H1 (cell line): ENCODE results near the gene SLC35B2. TPM values are rescaled to one million over a fixed set of nuclear protein-coding genes. Genes with fewer than 3 reads are reported as not detected.
A peak's percentile ranks its signal among the peaks of the same experiment; 100 is the strongest.

Source experiments
- CREB1 ChIP-seq: IDR thresholded peaks from 2 replicates; pipeline ENCODE4 v1.6.1; 2012; ENCODE audit warnings: inconsistent platforms
- KDM1A ChIP-seq: fragments of 200-600, 300-600 bp; sonication (generic); IDR thresholded peaks from 2 replicates; pipeline ENCODE4 v1.7.1; 2016; ENCODE audit warnings: mild to moderate bottlenecking, low read length, borderline replicate concordance
- TAF1 ChIP-seq: IDR thresholded peaks from 2 replicates; pipeline ENCODE4 v1.6.1; 2011; ENCODE audit warnings: mild to moderate bottlenecking, low read depth, low read length
- polyA plus RNA-seq, 7 experiments: library from polyadenylated mRNA; depleted of rRNA in 3 of 7; stranded (reverse) in 5 of 7; unstranded in 2 of 7; fragments of >200 nt in 5 of 7; fragments of 200-250 nt in 2 of 7; gene quantifications; 1 replicate in 5 of 7; 2 replicates in 1 of 7; 4 replicates in 1 of 7; pipeline versions ENCODE4 v1.2.1 to v1.2.3, GENCODE V29; 2011 to 2013; ENCODE audit warnings: missing spikeins in 2 of 7, mixed read lengths in 2 of 7
- total RNA-seq: library from RNA; stranded (reverse); fragmentation: NEBNext Ultra II Directional; extraction: Animal tissue kit (Norgen Biotek cat#: 25700); gene quantifications from 2 replicates; pipeline ENCODE4 v1.2.1, GENCODE V29; 2021

Gene SLC35B2
- total and polyA plus RNA-seq, 2 of the 8 experiments (the other 6 are each of a cell fraction or from before 2014, with no cell fraction given) = 29.5 to 65.0 TPM

DNA sequence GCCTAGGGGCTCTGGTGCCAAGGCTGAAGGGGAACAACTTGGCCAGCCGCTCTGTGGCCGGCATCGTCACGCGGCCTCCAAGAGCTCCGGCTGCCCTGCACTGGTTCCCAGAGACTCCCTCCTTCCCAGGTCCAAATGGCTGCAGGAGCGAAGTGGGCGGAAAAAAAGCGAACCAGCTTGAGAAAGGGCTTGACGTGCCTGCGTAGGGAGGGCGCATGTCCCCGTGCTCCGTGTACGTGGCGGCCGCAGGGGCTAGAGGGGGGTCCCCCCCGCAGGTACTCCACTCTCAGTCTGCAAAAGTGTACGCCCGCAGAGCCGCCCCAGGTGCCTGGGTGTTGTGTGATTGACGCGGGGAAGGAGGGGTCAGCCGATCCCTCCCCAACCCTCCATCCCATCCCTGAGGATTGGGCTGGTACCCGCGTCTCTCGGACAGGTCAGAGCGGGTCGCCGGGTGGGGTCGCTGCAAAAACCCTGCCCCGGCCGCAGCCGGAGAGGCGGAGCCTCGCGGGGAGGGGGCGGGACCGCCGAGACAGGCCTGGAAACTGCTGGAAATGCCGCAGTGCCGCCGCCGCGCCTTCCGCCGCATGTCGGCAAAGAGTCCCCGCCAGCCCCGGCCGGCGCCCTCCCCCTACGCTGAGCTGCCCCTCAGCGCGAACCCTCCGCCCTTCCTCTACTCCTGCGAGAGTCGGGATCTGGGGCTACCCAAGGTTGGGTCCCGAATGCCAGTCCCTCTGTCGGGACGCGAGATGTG lies 11.2 kb downstream of the SLC35B2 start (continued):
- TF ChIP-seq KDM1A = no peak
- peak; percentile 86 for TF ChIP-seq CREB1
- TF ChIP-seq TAF1 = peak; percentile 84
